Measurements from ENCODE around the gene ST6GALNAC4. TPM values are rescaled to one million over a fixed set of nuclear protein-coding genes. Genes with fewer than 3 reads are reported as not detected.

ST6GALNAC4 gene
- polyA plus RNA-seq, 3 donors, result 10.6 to 11.8 (median 11.6) TPM

DNA sequence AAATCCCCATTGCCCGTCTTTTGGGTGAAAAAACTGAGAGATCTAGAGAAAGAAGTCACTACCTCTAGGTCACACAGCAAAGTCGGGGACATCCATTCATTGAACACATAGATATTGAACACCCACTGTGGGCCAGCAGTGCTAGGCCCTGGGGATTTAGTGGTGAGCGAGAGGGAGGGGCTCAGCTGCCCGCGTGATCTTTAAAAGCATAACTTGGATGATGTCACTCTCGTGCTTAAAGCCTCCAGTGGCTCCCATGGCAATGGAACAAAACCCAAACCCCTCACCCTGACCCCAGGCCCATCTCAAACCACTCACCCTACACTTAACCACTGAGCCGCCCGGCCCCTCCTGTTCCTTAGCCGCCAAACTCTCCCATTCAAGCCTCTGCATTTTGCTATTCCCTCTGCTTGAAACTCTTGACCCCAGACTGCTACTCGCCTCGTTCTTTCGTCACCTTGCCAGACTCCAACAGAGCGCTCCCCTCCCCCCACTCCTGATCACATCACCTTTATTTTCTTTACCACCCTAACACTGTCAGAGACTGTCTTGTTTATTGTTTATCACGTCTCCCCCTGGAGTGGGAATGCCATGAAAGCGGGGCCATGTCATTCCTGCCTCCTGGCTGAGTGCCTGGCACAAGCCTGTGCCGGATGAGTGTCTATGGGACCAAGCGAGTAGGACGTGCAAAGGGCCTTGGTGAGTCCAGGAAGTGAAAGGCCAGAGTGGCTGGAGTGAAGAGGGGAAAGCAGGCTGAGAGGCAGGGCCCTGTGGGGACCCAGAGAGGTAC, 14.4 kb upstream of the ST6GALNAC4 start:
- DNase-seq (ENCODE audit: low read depth in 3 of 3, low spot score in 2 of 3), result no peak

DNA sequence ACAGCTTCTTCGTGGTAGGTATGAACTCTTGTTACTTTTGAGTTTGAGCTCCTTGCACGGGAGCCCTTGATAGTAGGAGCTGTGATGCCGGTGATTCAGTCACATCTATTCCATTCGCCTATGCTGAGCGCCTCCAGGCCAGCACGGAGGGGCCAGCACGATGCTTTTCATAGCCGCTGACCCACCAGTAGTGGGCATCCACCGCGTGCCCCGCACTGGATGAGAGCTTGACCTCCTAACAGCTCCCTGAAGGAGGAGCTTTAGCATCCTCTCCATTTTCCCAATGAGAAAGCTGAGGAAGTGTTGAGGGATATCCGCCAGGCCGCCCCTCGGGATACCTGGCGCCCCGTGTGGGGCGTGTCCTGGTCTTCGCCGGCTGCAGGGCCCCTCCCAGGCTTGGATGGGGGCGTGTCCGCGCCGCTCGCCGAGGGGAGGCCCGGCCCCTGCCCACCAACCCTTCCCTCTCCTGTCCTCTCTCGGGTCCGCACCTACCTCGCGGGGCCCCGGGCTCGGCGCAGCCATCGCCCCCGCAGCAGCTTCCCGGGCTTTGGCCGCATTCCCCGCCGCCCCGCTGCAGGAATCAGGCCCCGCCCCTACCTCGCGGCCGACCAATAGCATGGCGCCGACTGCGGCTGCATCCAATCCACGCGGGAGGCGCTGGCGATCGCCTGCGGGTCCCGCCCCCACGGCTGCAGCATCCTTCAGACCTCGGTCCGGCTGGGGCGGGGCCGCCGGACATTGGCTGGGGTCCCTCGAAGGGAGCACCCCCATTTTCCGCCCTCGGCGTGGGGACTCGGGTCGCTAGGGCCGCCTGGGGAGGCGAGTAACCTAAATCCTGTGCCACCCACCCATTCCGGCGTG, 13.6 kb upstream of the ST6GALNAC4 start, which contains the start of gene PIP5KL1:
PIP5KL1 (minus strand) TSS at position 547 of the 861 bp plus-strand sequence; CDS start at position 522, 25 bp downstream.
- no peak for DNase-seq (ENCODE audit: low read depth in 3 of 3, low spot score in 2 of 3)

- DNase-seq (ENCODE audit: low read depth in 3 of 3, low spot score in 2 of 3), result no peak
Observed at GRCh38 chr9:127929625-127929979, 12.8 kb upstream of the ST6GALNAC4 start.

DNA sequence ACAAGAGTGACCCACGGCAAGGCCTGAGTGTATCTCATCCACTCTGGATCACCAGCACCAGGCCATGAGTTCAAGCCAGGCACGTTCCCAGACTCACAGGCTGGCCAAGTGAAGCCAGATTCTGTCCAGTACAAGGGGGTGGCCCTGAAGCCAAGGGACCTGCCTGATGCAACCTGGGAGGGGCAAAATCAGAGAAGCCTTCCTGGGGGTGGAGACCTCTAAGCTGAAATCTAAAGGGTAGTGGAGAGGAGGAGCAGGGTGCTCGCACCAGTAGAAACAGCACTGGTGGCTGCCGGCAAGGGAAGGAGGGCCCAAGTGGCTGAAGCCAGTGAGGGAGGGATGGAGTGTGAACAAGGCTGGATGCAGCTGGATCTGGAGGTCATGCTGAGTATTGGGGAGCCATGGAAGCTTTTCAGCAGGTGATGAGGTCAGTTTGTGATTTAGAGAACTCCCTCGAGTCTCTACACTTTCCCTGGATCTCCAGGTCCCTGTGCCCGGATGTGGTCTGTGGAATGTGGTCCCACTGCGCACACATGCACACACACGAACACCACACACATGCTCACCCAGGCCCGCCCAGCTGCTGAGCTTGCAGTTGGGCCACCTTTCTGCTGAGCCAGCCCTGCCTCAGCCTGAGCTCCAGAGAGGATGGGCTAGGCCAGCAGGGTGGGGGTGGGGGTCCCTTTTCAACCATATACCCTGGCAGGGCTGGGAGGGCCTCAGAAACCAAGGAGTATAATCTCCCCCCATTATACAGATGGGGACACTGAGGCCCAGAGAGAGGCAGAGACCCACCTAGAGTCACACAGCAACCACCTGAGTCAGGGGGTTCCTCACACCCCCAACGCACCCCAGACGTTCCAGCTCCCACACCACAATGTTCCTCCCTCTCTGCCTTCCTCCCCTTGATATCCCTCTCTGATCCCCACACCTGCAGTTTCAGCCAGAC, 12.1 kb upstream of the ST6GALNAC4 start:
- no peak for DNase-seq (ENCODE audit: low read depth in 3 of 3, low spot score in 2 of 3)

DNA sequence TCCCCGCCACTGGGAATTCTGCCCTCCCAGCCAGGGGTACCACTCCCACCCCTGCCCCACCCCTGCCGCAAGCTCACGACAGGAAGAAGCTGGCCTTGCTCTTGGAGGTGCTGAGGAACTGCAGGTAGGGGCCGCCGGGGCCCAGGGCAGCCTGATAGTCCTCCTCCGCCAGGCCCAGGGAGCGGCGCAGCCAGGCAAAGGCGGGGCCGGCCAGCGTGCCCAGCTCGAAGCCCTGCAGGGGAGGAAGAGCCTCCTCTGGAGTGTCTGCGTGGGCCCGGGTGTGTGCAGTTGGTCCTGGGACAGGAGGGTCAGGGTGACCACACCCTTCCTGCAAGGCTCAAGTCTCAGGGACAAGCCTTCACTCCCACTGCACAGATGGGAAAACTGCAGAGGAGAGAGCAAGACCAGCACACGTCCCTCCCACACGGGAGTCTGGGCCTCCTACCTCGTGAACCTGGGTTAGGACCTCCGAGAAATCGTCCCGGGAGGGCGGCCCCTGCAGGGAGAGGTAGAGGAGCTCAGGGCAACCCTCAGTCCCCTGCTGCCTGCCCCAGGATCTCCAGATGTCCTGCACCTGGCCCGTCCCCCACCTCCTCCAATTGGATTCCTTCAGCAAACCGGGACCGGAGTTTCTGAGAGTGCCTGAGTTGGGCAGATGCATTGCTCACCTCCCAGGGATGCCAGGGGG, 11.3 kb upstream of the ST6GALNAC4 start:
- no peak for DNase-seq (ENCODE audit: low read depth in 3 of 3, low spot score in 2 of 3)

GRCh38 chr9:127927201-127927987, 10.6 kb upstream of the ST6GALNAC4 start:
- no peak for DNase-seq (ENCODE audit: low read depth in 3 of 3, low spot score in 2 of 3)

DNA sequence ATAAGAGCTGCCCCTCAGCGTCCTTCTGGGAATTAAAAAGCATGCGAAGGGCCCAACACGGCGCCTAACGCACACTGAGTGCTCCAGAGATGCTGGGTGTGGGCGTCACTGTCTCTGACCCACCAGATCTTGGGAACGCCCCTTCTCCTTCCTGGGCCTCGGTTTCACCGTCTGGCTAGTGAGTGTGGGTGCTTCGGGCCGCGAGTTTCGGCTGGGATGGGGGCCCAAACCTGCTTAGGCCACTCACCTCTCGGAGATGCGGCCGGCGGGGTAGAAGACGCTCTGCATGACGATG, 10.0 kb upstream of the ST6GALNAC4 start:
- no peak for DNase-seq (ENCODE audit: low read depth in 3 of 3, low spot score in 2 of 3)

DNA sequence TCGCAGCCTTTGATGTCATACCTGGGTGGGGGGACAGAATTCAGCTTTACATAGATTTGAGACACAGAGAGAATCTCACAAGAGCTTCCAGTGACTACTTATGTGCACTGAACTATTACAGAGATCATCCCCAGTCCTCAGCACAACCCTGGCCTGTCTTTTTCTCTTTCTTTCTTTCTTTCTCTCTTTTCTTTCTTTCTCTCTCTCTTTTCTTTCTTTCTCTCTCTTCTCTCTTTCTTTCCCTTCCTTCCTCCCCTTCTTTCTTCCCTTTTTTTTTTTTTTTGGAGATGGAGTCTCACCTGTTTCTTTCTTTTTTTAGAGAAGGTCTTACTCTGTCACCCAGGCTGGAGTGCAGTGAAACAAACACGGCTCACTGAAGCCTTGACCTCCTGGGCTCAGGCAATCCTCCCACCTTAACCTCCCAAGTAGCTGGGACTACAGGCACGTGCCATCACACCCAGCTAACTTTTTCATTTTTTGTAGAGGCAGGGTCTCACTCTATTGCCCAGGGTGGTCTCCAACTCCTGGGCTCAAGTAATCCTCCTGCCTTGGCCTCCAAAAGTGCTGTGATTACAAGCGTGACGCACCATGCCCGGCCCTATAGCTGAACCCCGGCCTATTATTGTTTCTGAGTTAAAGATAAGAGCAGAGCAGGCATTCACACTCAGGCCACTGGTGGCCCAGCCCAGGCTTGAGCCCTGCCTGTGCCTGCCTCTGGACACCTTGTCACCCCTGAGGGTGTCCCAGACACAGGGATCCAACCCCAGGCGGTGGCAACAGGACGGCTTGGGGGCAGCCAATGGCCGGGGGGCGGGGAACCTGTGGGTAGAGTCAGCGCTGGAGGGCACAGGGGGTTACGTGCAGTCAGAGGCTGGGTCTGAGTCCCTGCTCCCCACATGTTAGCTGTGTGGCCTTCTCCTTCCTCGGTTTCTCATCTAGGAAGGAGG, 9.4 kb upstream of the ST6GALNAC4 start:
- DNase-seq (ENCODE audit: low read depth in 3 of 3, low spot score in 2 of 3), result no peak

- no peak for DNase-seq (ENCODE audit: low read depth in 3 of 3, low spot score in 2 of 3)
Observed at GRCh38 chr9:127924736-127925444, 8.0 kb upstream of the ST6GALNAC4 start.

DNA sequence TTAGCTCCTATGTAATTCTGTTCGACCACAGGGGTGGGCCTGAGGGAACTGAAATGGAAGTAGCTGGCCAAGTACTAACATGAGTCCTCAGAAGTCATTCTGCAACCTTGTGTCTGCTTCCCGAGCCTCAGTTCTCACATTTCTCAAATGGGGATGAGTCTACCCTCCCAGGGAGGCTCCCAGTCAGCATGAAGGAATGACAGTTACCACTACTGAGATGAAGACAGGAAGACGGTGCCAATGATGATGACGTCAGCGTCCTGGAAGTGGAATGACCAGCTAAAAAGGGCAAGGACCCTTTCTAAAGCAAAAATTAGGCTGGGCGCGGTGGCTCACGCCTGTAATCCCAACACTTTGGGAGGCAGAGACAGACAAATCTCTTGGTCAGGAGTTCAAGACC, 6.9 kb upstream of the ST6GALNAC4 start:
- DNase-seq (ENCODE audit: low read depth in 3 of 3, low spot score in 2 of 3), result no peak

- DNase-seq (ENCODE audit: low read depth in 3 of 3, low spot score in 2 of 3), result no peak
Observed at GRCh38 chr9:127923046-127923445, 6.2 kb upstream of the ST6GALNAC4 start.

GRCh38 chr9:127921557-127922120, 4.8 kb upstream of the ST6GALNAC4 start:
- no peak for DNase-seq (ENCODE audit: low read depth in 3 of 3, low spot score in 2 of 3)

DNA sequence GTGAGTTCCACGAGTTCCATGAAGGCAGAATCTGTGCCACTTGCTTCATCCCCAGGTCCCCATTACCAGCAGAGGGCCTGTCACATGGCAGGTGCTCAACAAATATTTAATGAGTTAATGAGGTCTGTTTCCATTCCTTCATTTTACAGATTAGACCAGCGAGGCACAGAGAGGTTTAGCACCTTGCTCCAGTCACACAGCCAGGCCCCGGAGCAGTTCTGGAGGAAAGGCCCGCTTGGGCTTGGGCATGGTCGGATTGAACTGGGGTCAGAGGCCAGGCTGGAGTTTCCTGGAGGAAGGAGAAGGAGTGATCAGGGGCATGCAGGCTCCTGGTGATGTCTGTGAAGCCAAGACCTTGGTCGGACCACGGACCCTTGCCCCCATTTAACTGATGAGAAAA, 4.0 kb upstream of the ST6GALNAC4 start:
- DNase-seq (ENCODE audit: low read depth in 3 of 3, low spot score in 2 of 3), result no peak

DNA sequence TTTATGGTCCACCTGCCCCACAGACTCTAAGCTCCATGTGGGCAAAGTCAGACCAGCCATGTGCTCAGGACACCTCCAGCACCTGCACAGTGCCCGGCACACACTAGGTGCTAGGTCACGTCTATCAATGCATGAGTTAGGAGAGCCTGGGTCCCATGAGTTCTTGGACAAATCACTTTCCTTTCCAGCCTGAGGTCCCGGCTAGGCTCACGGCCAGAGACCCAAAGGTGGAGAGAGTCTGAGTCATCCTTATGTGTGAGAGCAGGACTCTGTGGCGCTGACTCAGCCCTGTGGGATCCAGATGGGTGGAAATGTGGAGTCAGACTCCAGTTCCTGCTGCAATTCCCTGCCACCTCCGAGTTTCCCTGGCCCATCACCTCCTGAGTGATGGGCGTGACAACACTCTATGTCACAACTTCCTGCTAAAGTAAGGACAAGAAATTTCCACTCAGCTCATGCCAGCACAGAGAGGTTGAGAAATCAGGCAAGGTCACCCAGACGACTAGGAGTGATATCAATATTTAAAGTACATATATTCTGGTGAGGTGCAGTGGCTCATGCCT, 2.5 kb upstream of the ST6GALNAC4 start:
- DNase-seq (ENCODE audit: low read depth in 3 of 3, low spot score in 2 of 3), result no peak

GRCh38 chr9:127918183-127919107, 1.6 kb upstream of the ST6GALNAC4 start:
- no peak for DNase-seq (ENCODE audit: low read depth in 3 of 3, low spot score in 2 of 3)

DNA sequence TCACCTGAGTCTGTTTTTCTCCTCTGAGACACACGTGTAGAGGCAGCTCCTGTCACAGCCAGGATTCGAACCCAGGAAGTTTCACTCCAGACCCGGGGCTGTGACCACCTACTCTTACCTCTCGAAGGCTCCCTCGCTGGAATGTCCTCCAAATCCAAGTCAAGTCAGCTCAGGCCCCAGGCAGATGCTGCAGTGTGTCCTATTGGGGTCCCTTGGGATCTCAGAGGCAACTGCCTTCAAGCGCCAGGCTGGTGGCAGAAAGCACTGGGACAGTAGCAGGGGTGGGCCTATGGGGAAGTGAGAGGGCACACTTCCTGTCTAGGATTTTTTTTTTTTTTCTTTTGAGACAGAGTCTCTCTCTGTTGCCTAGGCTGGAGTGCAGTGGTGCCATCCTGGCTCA, 762 bp upstream of the ST6GALNAC4 start:
- DNase-seq (ENCODE audit: low read depth in 3 of 3, low spot score in 2 of 3), result no peak

All from right renal cortex interstitium (tissue), 3 donors.